ENCODE measurements around the gene PPFIA1. TPM values are rescaled to one million over a fixed set of nuclear protein-coding genes. Genes with fewer than 3 reads are reported as not detected.
A peak's percentile ranks its signal among the peaks of the same experiment; 100 is the strongest.

PPFIA1 gene
- total and polyA plus RNA-seq, 8 donors, result 14.9 to 28.7 (median 21.1) TPM

GRCh38 chr11:70409437-70409836 lies 138.9 kb downstream of the PPFIA1 start:
- no peak overlapping the region for H3K27ac ChIP-seq
- H3K4me1 ChIP-seq, result no peaks in the 10 kb centered on the region
- DNase-seq, result no peak
- no peaks in the 10 kb centered on the region for H3K27me3 ChIP-seq
- 84 to 86% methylated on average over 10 of the region's 10 CpGs for WGBS, 2 donors
- FAIRE-seq, result no peak
- intact Hi-C loops (cut with DNase I), result no loop called here
- H3K9me3 ChIP-seq, result no peaks in the 10 kb centered on the region
- ATAC-seq, result no peak
- H3K36me3 ChIP-seq, result peaks cover 6 to 69% (median 44%) of the 10 kb centered on the region in 3 donors
- no peak overlapping the region for H3K4me3 ChIP-seq
- TF ChIP-seq CTCF (IDR thresholded peaks at IDR 0.05), result no peak

GRCh38 chr11:70409871-70410270 lies 139.4 kb downstream of the PPFIA1 start:
- H3K4me3 ChIP-seq, result no peak overlapping the region
- intact Hi-C loops (cut with DNase I), result no loop called here
- H3K27ac ChIP-seq, result no peak overlapping the region
- H3K9me3 ChIP-seq, result no peaks in the 10 kb centered on the region
- H3K4me1 ChIP-seq, result no peaks in the 10 kb centered on the region
- H3K27me3 ChIP-seq, result no peaks in the 10 kb centered on the region
- ATAC-seq (no peak), FAIRE-seq (no peak), DNase-seq (no peak)
- TF ChIP-seq CTCF (IDR thresholded peaks at IDR 0.05), result no peak
- peaks cover 6 to 73% (median 44%) of the 10 kb centered on the region in 3 donors for H3K36me3 ChIP-seq
- WGBS, 2 donors, result 88 to 98% methylated on average over 7 of the region's 7 CpGs

- no peak overlapping the region for H3K27ac ChIP-seq
- 89 to 92% methylated on average over 29 of the region's 29 CpGs for WGBS, 2 donors
- no peak for ATAC-seq
- peaks cover 6 to 77% (median 44%) of the 10 kb centered on the region in 3 donors for H3K36me3 ChIP-seq
- no peak for FAIRE-seq
- no peaks in the 10 kb centered on the region for H3K9me3 ChIP-seq
- no peak for TF ChIP-seq CTCF (IDR thresholded peaks at IDR 0.05)
- intact Hi-C loops (cut with DNase I), result no loop called here
- no peaks in the 10 kb centered on the region for H3K4me1 ChIP-seq
- H3K27me3 ChIP-seq, result no peaks in the 10 kb centered on the region
- H3K4me3 ChIP-seq, result no peak overlapping the region
- DNase-seq, result no peak
These were observed 140.1 kb downstream of the PPFIA1 start for GRCh38 chr11:70410276-70411205.

GRCh38 chr11:70411713-70412452 lies 141.4 kb downstream of the PPFIA1 start:
- no peak overlapping the region for H3K27ac ChIP-seq
- H3K9me3 ChIP-seq, result no peaks in the 10 kb centered on the region
- WGBS, 2 donors, result 93 to 96% methylated on average over 15 of the region's 15 CpGs
- no peak overlapping the region for H3K4me3 ChIP-seq
- H3K27me3 ChIP-seq, result no peaks in the 10 kb centered on the region
- DNase-seq (peak in 1 of 6 donors; percentile 77), FAIRE-seq (no peak), ATAC-seq (no peak)
- no peaks in the 10 kb centered on the region for H3K4me1 ChIP-seq
- peaks cover 6 to 81% (median 57%) of the 10 kb centered on the region in 3 donors for H3K36me3 ChIP-seq
- intact Hi-C loops (cut with DNase I), result no loop called here
- no peak for TF ChIP-seq CTCF (IDR thresholded peaks at IDR 0.05)
